HEK293 (cell line): ENCODE data around the gene TRPM5.
A peak's percentile ranks its signal among the peaks of the same experiment; 100 is the strongest.
"Not testable (repeated sequence)": the region's sequence is repeated elsewhere in the genome, so short reads cannot be mapped to it uniquely, and the experiment has no call there.

Source experiments
- CTCF ChIA-PET: fragments of 350-600 bp; formaldehyde crosslinking; extraction: SDS; loops from one replicate; lab custom pipeline; 2021; ENCODE audit warnings: antibody characterized with exemption; lab: Yijun Ruan, JAX
- POLR2A ChIA-PET: fragments of 300-600 bp; formaldehyde crosslinking; extraction: SDS; loops from one replicate; lab custom pipeline; 2020; ENCODE audit warnings: antibody characterized with exemption, inconsistent platforms; lab: Yijun Ruan, JAX
- H3K27ac ChIP-seq: fragments of 200-500 bp; sonication (Bioruptor generic); 2 replicates; pipeline ENCODE4 v1.5.1; 2014; ENCODE audit warnings: low read depth, low read length, control low read depth, inconsistent platforms; ENCODE audit errors: extremely low read depth
- H3K36me3 ChIP-seq, 2 experiments: fragments of 200-500 bp in 1 of 2; sonication (Bioruptor generic) in 1 of 2; 1 replicate in 1 of 2; 2 replicates in 1 of 2; pipeline ENCODE4 v1.5.1; 2014 to 2017; ENCODE audit warnings: inconsistent platforms in 2 of 2, low read length in 2 of 2; ENCODE audit not compliant: control insufficient read depth in 2 of 2, insufficient read depth in 1 of 2
- H3K4me1 ChIP-seq: fragments of 200-500 bp; sonication (Bioruptor generic); 2 replicates; pipeline ENCODE4 v1.5.1; 2014; ENCODE audit warnings: mild to moderate bottlenecking, low read length, inconsistent platforms; ENCODE audit not compliant: control insufficient read depth, insufficient read depth
- H3K4me3 ChIP-seq: 2 replicates; pipeline ENCODE4 v1.5.1; 2011; ENCODE audit warnings: low read depth, mild to moderate bottlenecking, control low read depth, low read length, moderate library complexity
- H3K9me3 ChIP-seq: fragments of 200-500 bp; sonication (Bioruptor generic); 2 replicates; pipeline ENCODE4 v1.5.1; 2014; ENCODE audit warnings: low read depth, low read length, inconsistent platforms; ENCODE audit not compliant: control insufficient read depth, insufficient read depth
- GLI4 ChIP-seq: fragments of 450-650 bp; formaldehyde crosslinking; IDR thresholded peaks from 2 replicates; pipeline ENCODE4 v1.5.1; 2016; ENCODE audit warnings: missing biosample characterization, missing genetic modification characterization
- KLF7 ChIP-seq: fragments of 450-650 bp; formaldehyde crosslinking; IDR thresholded peaks from 2 replicates; pipeline ENCODE4 v1.5.1; 2016; ENCODE audit warnings: missing biosample characterization, missing genetic modification characterization, borderline replicate concordance
- OVOL3 ChIP-seq: fragments of 450-650 bp; formaldehyde crosslinking; IDR thresholded peaks from 2 replicates; pipeline ENCODE4 v1.5.1; 2016; ENCODE audit warnings: missing biosample characterization, missing genetic modification characterization
- REPIN1 ChIP-seq: fragments of 450-650 bp; formaldehyde crosslinking; IDR thresholded peaks from 2 replicates; pipeline ENCODE4 v1.5.1; 2017; ENCODE audit warnings: missing biosample characterization, missing genetic modification characterization, low read depth
- WT1 ChIP-seq: fragments of 450-650 bp; formaldehyde crosslinking; IDR thresholded peaks from 2 replicates; pipeline ENCODE4 v1.5.1; 2016; ENCODE audit warnings: missing biosample characterization, missing genetic modification characterization
- ZBTB7A ChIP-seq: fragments of 450-650 bp; formaldehyde crosslinking; IDR thresholded peaks from 2 replicates; pipeline ENCODE4 v1.5.1; 2016; ENCODE audit warnings: low read depth, missing biosample characterization, missing genetic modification characterization
- ZNF10 ChIP-seq: fragments of 450-650 bp; formaldehyde crosslinking; IDR thresholded peaks from 2 replicates; pipeline ENCODE4 v1.5.1; 2017; ENCODE audit warnings: missing biosample characterization, missing genetic modification characterization
- ZNF202 ChIP-seq: fragments of 450-650 bp; formaldehyde crosslinking; IDR thresholded peaks from 2 replicates; pipeline ENCODE4 v1.5.1; 2016; ENCODE audit warnings: missing biosample characterization, missing genetic modification characterization, borderline replicate concordance
- ZNF48 ChIP-seq: fragments of 450-650 bp; formaldehyde crosslinking; IDR thresholded peaks from 2 replicates; pipeline ENCODE4 v1.5.1; 2016; ENCODE audit warnings: missing biosample characterization, missing genetic modification characterization
- ZNF560 ChIP-seq: fragments of 450-650 bp; formaldehyde crosslinking; IDR thresholded peaks from 2 replicates; pipeline ENCODE4 v1.5.1; 2017; ENCODE audit warnings: missing biosample characterization, missing genetic modification characterization, borderline replicate concordance
- ZNF707 ChIP-seq: fragments of 450-650 bp; formaldehyde crosslinking; IDR thresholded peaks from 2 replicates; pipeline ENCODE4 v1.5.1; 2016; ENCODE audit warnings: missing biosample characterization, missing genetic modification characterization
- ZNF747 ChIP-seq: fragments of 450-650 bp; formaldehyde crosslinking; IDR thresholded peaks from 2 replicates; pipeline ENCODE4 v1.5.1; 2016; ENCODE audit warnings: missing biosample characterization, missing genetic modification characterization
- TF ChIP-seq, protein P1 (sequence below): fragments of 450-650 bp; formaldehyde crosslinking; IDR thresholded peaks from 2 replicates; pipeline ENCODE4 v1.5.1; 2016; ENCODE audit warnings: missing biosample characterization, missing genetic modification characterization
- TF ChIP-seq, protein P2 (sequence below): fragments of 450-650 bp; formaldehyde crosslinking; IDR thresholded peaks from 2 replicates; pipeline ENCODE4; 2016; ENCODE audit warnings: missing biosample characterization, missing genetic modification characterization
- TF ChIP-seq, protein P3 (sequence below): fragments of 450-650 bp; formaldehyde crosslinking; IDR thresholded peaks from 2 replicates; pipeline ENCODE4 v1.5.1; 2016; ENCODE audit warnings: missing biosample characterization, missing genetic modification characterization
- TF ChIP-seq, protein P4 (sequence below): IDR thresholded peaks from 2 replicates; pipeline ENCODE4 v1.6.1; 2011; ENCODE audit warnings: mild to moderate bottlenecking, low read depth, low read length, borderline replicate concordance
- TF ChIP-seq, protein P5 (sequence below): fragments of 450-650 bp; formaldehyde crosslinking; IDR thresholded peaks from 2 replicates; pipeline ENCODE4 v1.5.1; 2016; ENCODE audit warnings: missing biosample characterization, missing genetic modification characterization, low read depth

The TRPM5 gene

DNA sequence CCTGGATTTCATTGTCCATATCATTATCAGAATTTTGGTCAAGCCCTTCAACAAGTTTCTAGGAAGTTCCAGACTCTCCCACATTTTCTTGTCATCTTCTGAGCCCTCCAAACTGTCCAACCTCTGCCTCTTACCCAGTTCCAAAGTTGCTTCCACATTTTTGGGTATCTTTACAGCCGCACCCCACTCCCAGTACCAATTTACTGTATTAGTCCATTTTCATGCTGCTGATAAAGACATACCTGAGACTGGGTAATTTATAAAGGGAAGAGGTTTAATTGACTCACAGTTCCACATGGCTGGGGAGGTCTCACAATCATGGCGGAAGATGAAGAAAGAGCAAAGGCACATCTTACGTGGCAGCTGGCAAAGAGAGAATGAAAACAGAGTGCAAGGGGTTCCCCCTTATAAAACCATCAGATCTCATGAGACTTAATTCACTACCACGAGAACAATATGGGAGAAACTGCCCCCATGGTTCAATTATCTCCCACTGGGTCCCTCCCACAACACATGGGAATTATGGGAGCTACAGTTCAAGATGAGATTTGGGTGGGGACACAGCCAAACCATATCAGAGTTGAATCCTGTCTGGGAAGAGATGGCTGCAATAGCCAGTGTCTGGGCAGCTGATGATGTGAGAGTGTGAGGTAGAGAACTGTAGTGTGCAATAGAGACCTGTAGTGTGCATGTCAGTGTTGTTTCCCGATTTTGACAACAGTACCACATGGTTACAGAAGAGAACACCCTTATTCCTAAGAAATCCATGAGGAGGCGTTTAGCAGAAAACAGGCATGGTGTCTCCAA, 36.0 kb upstream of the TRPM5 start:
- POLR2A ChIA-PET, CTCF ChIA-PET: not testable (repeated sequence)

DNA sequence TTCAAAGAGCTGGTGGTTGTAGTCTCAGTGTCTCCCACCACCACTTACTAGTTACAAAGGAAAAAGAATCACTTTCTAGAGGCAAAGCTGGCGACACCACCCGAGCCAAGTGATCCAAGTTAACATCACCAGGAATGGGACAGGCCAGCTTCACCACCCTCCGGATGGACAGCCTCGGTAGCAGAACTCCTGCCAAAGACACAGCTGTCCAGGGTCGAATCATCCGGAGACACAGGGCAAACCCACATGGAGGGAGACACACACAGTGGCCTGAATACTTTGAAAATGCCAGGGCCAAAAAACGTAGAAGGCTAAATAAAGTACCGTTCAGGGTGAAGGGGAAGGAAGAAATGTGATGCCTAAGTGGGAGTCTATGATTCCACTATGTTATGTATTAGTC, 33.6 kb upstream of the TRPM5 start:
- Histone ChIP-seq H3K9me3 (no peaks in the 10 kb centered on the region), H3K27ac (no peak overlapping the region), H3K4me1 (no peaks in the 10 kb centered on the region), H3K36me3 (no peaks in the 10 kb centered on the region), H3K4me3 (no peak overlapping the region)
- POLR2A ChIA-PET, result no interaction called here
- TF ChIP-seq OVOL3 (tag by site-specific recombination) (no peak), GLI4 (no peak), ZBTB7A (tag by site-specific recombination) (no peak), KLF7 (no peak), ZNF10 (tag by site-specific recombination) (no peak), ZNF560 (tag by site-specific recombination) (no peak), ZNF747 (tag by site-specific recombination) (no peak), REPIN1 (tag by site-specific recombination) (no peak), ZNF48 (no peak), WT1 (tag by site-specific recombination) (no peak), ZNF202 (tag by site-specific recombination) (no peak)
- TF ChIP-seq, protein P1, sequence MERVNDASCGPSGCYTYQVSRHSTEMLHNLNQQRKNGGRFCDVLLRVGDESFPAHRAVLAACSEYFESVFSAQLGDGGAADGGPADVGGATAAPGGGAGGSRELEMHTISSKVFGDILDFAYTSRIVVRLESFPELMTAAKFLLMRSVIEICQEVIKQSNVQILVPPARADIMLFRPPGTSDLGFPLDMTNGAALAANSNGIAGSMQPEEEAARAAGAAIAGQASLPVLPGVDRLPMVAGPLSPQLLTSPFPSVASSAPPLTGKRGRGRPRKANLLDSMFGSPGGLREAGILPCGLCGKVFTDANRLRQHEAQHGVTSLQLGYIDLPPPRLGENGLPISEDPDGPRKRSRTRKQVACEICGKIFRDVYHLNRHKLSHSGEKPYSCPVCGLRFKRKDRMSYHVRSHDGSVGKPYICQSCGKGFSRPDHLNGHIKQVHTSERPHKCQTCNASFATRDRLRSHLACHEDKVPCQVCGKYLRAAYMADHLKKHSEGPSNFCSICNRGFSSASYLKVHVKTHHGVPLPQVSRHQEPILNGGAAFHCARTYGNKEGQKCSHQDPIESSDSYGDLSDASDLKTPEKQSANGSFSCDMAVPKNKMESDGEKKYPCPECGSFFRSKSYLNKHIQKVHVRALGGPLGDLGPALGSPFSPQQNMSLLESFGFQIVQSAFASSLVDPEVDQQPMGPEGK (tag by site-specific recombination), result no peak
- TF ChIP-seq, protein P2, sequence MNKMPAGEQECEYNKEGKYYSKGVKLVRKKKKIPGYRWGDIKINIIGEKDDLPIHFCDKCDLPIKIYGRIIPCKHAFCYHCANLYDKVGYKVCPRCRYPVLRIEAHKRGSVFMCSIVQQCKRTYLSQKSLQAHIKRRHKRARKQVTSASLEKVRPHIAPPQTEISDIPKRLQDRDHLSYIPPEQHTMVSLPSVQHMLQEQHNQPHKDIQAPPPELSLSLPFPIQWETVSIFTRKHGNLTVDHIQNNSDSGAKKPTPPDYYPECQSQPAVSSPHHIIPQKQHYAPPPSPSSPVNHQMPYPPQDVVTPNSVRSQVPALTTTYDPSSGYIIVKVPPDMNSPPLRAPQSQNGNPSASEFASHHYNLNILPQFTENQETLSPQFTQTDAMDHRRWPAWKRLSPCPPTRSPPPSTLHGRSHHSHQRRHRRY (tag by site-specific recombination), result no peak
- TF ChIP-seq, protein P3, sequence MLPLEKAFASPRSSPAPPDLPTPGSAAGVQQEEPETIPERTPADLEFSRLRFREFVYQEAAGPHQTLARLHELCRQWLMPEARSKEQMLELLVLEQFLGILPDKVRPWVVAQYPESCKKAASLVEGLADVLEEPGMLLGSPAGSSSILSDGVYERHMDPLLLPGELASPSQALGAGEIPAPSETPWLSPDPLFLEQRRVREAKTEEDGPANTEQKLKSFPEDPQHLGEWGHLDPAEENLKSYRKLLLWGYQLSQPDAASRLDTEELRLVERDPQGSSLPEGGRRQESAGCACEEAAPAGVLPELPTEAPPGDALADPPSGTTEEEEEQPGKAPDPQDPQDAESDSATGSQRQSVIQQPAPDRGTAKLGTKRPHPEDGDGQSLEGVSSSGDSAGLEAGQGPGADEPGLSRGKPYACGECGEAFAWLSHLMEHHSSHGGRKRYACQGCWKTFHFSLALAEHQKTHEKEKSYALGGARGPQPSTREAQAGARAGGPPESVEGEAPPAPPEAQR (tag by site-specific recombination), result no peak
- TF ChIP-seq, protein P4, sequence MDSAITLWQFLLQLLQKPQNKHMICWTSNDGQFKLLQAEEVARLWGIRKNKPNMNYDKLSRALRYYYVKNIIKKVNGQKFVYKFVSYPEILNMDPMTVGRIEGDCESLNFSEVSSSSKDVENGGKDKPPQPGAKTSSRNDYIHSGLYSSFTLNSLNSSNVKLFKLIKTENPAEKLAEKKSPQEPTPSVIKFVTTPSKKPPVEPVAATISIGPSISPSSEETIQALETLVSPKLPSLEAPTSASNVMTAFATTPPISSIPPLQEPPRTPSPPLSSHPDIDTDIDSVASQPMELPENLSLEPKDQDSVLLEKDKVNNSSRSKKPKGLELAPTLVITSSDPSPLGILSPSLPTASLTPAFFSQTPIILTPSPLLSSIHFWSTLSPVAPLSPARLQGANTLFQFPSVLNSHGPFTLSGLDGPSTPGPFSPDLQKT, result no peak
- TF ChIP-seq, protein P5, sequence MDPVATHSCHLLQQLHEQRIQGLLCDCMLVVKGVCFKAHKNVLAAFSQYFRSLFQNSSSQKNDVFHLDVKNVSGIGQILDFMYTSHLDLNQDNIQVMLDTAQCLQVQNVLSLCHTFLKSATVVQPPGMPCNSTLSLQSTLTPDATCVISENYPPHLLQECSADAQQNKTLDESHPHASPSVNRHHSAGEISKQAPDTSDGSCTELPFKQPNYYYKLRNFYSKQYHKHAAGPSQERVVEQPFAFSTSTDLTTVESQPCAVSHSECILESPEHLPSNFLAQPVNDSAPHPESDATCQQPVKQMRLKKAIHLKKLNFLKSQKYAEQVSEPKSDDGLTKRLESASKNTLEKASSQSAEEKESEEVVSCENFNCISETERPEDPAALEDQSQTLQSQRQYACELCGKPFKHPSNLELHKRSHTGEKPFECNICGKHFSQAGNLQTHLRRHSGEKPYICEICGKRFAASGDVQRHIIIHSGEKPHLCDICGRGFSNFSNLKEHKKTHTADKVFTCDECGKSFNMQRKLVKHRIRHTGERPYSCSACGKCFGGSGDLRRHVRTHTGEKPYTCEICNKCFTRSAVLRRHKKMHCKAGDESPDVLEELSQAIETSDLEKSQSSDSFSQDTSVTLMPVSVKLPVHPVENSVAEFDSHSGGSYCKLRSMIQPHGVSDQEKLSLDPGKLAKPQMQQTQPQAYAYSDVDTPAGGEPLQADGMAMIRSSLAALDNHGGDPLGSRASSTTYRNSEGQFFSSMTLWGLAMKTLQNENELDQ (tag by site-specific recombination), result no peak
- CTCF ChIA-PET, result no interaction called here

More for the DNA sequence above, 36.0 kb upstream of the TRPM5 start:
- not testable (repeated sequence) for H3K9me3 ChIP-seq, H3K4me3 ChIP-seq, H3K36me3 ChIP-seq, H3K27ac ChIP-seq, H3K4me1 ChIP-seq
- TF ChIP-seq ZNF707 (tag by site-specific recombination), result peak; percentile 72
- TF ChIP-seq, all 188 proteins: peak for 1; not testable (repeated sequence) for 187
